GM11168 (cell line): ENCODE measurements around the gene GAPDH.
"Not testable (repeated sequence)": the region's sequence is repeated elsewhere in the genome, so short reads cannot be mapped to it uniquely, and the experiment has no call there.

Experiments
- in situ Hi-C: fragments of 300-500 bp; cut with MboI; formaldehyde crosslinking; loops from one replicate; pipeline ENCODE4 v1.12.0; 2022; ENCODE audit warnings: low sequenced_read_pairs; ENCODE audit not compliant: unreplicated experiment

GAPDH gene

GRCh38 chr12:6533923-6534694 lies at the start of gene GAPDH:
Gene GAPDH (plus strand): TSS chr12:6534517. CDS start chr12:6534833, 316 bp downstream.
- in situ Hi-C loops: loop anchor here (25.0 kb wide), 1 partner anchor 122 kb away; no protein-coding TSS in a partner anchor

- in situ Hi-C loops: no loop called here
Observed at GRCh38 chr12:6488240-6488639, 46.1 kb upstream of the GAPDH start.

- in situ Hi-C loops: no loop called here
Observed at GRCh38 chr12:6489449-6489848, 44.9 kb upstream of the GAPDH start.

DNA sequence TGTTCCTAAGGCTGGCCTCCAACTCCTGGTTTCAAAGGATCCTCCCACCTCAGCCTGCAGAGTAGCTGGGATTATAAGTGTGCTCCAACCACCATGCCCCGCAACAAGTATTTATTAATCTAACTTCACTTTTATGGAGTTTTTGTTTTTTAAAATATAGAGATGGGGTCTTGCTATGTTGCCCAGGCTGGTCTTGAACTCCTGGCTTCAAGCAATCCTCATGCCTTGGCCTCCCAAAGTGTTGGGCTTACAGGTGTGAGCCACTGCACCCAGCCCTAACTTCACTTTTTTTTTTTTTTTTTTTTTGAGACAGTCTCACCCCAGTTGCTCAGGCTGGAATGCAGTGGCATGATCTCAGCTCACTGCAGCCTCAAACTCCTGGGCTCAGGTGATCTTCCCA lies 43.6 kb upstream of the GAPDH start:
- in situ Hi-C loops: not testable (repeated sequence)

DNA sequence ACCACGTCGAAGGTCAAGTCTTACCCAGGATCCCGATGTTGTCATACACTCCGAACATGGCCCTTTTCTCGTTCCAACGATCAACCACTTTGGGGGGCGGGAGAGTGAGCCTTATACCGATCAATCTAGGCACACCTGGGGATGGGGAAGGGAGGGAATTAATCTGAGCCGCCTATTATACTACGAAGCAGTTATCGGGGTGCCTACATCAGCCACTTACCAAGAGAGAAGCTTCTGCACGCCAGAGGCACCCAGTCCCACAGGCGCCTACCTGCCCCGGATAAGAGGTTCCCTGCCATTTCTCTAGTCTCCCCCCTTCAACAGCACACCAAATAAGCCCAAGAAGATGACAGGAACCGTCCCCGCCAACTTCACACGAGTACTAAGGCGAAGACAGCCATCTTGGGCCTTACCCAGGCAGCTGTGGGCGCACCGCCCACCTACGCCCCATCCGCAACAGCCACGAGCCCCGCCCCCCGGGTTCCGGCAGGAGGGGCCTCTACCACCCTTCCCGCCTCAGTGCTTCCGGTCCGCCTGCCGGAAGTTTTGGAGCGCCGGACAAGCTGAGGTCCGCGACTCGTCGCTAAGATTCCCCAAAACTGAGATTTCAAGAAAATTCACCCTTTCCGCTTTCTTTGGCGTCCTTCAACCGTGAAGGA lies 41.4 kb upstream of the GAPDH start, which contains the start of gene MRPL51:
MRPL51 (minus strand) TSS at position 425 of the 659 bp plus-strand sequence; CDS start at position 299, 126 bp downstream.
- in situ Hi-C loops: no loop called here

DNA sequence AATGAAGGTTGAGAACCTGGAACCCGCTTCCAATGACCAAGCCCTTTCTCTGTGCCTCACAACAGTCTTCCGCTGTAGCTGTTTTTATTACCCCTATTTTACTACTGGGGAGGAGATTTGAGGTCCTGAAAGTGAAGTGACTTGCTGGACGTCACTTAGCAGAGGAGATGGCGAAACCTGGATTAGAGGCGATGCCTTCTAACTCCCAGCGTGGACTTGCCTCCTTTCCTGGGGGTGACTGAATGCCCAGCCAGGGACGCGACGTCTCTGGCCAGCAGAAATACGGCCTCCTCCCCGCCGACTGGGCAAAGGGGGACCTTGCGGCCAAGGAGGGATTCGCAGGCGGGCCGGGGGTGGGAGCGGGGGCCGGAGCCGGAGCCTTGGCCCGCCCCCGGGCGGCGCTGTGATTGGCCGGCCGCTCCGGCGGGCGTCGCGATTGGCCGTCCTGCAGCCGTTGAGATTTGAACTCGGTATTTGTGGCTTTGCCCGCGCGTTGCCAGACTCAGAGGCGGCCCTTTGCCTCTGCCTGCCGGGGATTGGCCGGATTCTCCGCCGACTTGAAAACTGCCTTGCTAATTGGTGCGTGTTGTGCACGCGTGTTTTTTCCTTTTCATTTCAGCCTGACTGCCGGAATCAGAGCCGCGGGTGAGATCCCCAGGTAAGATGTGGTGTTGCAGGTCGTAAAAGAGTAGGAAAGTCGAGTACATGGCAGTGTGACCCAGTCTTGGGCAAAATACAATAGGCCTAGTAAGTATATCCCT lies 40.6 kb upstream of the GAPDH start, which contains the start of gene NCAPD2:
NCAPD2 (plus strand) TSS at position 606 of the 761 bp plus-strand sequence. CDS start 997 bp downstream, outside the sequence.
- in situ Hi-C loops: no loop called here

DNA sequence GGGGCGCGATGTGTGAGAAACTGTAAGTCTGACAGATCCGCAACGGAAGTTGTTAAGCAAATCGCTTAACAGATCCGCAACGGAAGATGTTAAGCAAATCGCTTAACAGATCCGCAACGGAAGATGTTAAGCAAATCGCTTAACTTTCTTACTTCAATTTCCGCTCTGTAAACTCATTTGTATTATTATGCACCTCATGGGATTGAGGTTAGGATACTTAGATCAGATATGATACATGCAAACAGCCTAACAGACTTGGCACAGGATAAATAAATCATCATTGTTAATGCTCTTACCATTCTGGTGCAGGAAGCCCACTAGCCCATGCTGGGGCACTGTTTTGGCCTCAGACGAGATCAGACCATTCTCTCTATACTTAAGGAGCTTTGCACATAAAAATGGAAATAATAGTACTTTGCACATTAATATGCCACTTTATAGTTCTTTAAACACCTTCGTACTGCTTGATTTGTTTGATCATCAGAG lies 40.0 kb upstream of the GAPDH start:
- in situ Hi-C loops: no loop called here

DNA sequence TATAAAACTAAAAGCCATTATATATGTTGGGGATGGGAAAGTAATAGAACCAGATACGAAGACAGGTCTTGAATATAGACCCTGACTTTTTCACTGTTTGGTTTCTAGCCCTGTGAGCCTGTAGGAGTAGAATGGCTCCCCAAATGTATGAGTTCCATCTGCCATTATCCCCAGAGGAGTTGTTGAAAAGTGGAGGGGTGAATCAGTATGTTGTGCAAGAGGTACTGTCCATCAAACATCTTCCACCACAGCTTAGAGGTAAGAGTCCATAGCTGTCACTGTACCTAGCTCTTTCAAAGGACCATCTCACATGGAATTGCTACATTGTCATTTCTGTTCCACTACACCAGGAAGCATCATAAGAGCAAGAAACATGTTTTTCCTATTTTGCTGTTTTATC lies 39.3 kb upstream of the GAPDH start:
- in situ Hi-C loops: no loop called here

DNA sequence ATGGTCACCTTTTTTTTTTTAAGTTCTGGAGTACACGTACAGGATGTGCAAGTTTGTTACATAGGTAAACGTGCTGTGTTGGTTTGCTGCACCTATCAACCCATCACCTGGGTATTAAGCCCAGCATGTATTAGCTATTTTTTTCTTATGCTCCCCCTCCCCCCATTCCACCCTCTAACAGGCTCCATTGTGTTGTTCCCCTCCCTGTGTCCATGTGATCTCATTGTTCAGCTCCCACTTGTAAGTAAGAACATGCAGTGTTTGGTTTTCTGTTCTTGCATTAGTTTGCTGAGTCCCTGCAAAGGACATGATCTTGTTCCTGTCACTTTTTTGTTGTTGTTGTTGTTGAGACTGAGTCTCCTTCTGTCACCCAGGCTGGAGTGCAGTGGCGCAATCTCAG lies 37.0 kb upstream of the GAPDH start:
- in situ Hi-C loops: not testable (repeated sequence)

- in situ Hi-C loops: no loop called here
Observed at GRCh38 chr12:6500466-6500865, 33.9 kb upstream of the GAPDH start.

DNA sequence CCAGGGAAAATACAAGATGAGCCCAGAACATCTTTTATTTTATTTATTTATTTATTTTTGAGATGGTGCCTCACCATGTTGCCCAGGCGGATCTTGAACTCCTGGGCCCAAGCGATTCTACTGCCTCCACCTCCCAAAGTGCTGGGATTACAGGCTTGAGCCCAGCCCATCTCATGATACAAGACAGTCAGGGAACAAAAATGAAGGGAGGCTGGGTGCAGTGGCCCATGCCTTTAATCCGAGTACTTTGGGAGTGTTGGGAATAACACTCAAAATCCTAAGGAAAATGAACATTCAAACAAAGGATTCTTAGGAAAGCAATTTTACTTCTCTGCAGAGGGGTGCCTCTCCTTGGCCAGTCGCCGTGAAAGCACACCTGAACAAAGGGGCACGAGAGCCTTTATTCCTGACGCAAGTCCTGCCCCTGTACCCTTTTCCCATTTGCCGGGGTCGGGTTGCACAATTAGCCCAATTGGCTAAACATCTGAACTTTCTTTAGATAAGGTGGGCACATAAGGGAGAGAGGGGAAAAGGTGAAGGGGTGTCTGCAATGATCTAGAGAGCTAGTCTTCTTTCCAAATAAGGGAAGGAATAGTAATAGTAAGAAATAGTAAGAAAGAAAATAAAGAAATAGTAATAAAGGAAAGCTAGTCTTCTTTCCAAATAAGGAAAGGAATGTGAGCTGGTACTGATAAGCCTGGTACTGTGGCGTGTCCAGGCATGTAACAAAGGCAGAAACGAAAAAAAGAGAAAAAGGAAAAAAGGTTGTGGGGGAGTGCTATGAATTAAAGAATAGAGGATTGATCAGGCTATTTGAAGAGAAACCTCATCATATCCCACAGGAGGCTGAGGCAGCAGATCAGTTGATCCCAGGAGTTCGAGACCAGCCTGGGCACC lies 27.0 kb upstream of the GAPDH start:
- in situ Hi-C loops: no loop called here

DNA sequence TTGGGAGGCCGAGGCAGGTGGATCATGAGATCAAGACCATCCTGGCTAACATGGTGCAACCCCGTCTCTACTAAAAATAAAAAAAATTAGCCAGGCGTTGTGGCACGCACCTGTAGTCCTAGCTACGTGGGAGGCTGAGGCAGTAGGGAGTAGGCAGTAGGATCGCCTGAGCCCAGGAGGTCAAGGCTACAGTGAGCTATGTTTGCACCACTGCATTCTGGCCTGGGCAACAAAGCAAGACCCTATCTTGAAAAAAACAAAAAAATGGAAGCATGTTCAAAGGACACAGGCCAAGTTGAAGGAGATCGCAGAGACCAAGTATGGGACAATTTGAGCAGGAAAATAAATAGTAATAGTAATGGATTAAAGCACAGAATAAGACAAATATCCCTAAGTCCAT lies 26.2 kb upstream of the GAPDH start:
- in situ Hi-C loops: no loop called here

DNA sequence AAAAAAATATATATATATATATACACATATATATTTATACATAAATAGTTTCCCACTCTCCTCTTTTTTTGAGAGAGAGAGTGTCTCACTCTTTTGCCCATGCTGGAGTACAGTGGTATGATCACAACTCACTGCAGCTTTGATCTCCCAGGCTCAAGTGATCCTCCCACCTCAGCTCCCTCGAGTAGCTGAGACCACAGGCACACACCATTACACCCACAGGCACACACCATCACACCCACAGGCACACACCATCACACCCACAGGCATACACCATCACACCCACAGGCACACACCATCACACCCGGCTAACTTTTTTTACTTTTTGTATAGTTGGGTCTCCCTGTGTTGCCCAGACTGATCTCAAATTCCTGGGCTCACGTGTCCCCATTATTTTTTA lies 14.1 kb upstream of the GAPDH start:
- in situ Hi-C loops: no loop called here

DNA sequence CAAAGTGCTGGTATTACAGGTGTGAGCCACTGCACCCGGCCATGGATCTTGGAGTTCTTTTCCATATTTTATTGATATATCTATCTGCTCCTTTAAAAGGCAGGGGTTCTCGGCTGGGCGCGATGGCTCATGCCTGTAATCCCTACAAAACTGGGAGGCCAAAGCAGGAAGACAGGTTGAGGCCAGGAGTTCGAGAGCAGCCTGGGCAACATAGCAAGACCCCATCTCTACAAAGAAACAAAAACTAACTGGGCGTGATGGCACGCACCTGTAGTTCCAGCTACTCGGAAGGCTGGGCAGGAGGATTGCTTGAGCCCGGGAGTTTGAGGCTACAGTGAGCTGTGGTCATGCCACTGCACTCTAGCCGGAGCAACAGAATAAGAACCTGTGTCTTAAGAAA lies 12.1 kb upstream of the GAPDH start:
- in situ Hi-C loops: no loop called here

GRCh38 chr12:6523708-6524107 lies 10.6 kb upstream of the GAPDH start:
- in situ Hi-C loops: no loop called here

DNA sequence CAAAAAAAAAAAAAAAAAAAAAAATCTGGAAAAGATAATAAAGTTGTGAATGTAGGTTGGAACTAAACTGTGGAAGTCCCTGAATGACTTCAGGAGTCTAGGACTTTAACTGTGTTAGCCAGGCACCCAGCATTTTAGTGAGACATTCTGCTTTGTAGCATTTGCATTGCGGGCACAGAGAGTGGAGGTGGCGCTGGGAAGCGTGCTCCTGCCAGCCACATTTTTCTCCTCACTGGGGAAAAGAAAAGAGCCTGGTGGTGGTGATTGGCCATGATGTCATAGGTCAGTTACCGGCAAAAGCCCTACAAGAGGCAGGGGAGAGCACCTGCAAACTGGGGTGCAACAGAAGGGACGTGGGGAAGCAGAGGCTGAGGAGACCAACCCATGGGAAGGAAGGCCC lies 9.7 kb upstream of the GAPDH start:
- in situ Hi-C loops: loop anchor here (25.0 kb wide), 1 partner anchor 112 kb away; no protein-coding TSS in a partner anchor

DNA sequence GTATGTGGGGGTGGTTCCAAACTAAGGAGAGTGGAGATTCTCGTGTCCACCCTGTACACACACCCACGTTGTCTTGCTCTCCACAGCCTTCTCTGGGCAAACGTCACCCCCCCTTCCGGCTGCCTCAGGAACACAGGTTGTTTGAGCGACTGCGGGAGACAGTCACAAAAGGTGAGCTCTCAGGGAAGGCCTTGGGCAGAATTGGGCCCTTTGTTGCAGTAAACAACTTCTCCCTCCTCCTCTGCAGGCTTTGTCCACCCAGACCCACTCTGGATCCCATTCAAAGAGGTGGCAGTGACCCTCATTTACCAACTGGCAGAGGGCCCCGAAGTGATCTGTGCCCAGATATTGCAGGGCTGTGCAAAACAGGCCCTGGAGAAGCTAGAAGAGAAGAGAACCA lies 8.1 kb upstream of the GAPDH start:
- in situ Hi-C loops: loop anchor here (25.0 kb wide), 1 partner anchor 114 kb away; no protein-coding TSS in a partner anchor

GRCh38 chr12:6526766-6527525 lies 7.4 kb upstream of the GAPDH start:
- in situ Hi-C loops: loop anchor here (25.0 kb wide), 1 partner anchor 115 kb away; no protein-coding TSS in a partner anchor

DNA sequence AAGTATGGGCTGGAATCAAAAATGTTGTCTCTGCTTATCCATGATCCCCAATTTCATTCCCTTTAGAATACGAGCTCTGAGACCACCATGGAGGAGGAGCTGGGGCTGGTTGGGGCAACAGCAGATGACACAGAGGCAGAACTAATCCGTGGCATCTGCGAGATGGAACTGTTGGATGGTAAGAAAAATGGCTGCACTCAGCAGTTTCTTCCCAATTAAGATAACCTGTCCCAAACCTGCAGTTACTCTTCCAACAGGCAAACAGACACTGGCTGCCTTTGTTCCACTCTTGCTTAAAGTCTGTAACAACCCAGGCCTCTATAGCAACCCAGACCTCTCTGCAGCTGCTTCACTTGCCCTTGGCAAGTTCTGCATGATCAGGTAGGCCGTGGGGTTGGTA lies 6.6 kb upstream of the GAPDH start:
- in situ Hi-C loops: loop anchor here (25.0 kb wide), 1 partner anchor 115 kb away; no protein-coding TSS in a partner anchor
